CD8-positive, alpha-beta memory T cell (primary cell): ENCODE measurements around the gene RAB40A. TPM values are rescaled to one million over a fixed set of nuclear protein-coding genes. Genes with fewer than 3 reads are reported as not detected.

Experiments used
- CTCF ChIA-PET: fragments of 350-600 bp; sonication (Branson Sonifier 250); formaldehyde crosslinking; loops from one replicate; lab custom pipeline; 2021; ENCODE audit warnings: antibody characterized with exemption; lab: Charles Lee
- POLR2A ChIA-PET: fragments of 350-600 bp; sonication (Branson Sonifier 250); formaldehyde crosslinking; loops from one replicate; lab custom pipeline; 2021; ENCODE audit warnings: antibody characterized with exemption; lab: Charles Lee
- DNase-seq, 5 donors: peaks; one replicate each; pipeline versions ENCODE4 v3.0.0 to v3.0.0-alpha.2; 2020 to 2022; ENCODE audit warnings: mixed read lengths in 1 of 5
- H3K27ac ChIP-seq: one replicate; pipeline ENCODE4 v1.7.0; 2013; ENCODE audit warnings: low read depth, mild to moderate bottlenecking, low read length, moderate library complexity
- H3K27me3 ChIP-seq: 2 replicates; pipeline ENCODE4 v1.7.0; 2013; ENCODE audit warnings: low read length, mild to moderate bottlenecking; ENCODE audit not compliant: insufficient read depth, poor library complexity, severe bottlenecking
- H3K36me3 ChIP-seq: 2 replicates; pipeline ENCODE4 v1.7.0; 2013; ENCODE audit warnings: mild to moderate bottlenecking, low read length, moderate library complexity; ENCODE audit not compliant: insufficient read depth
- H3K4me1 ChIP-seq: 2 replicates; pipeline ENCODE4 v1.7.0; 2013; ENCODE audit warnings: mild to moderate bottlenecking, low read length, moderate library complexity; ENCODE audit not compliant: insufficient read depth
- H3K4me3 ChIP-seq: 2 replicates; pipeline ENCODE4 v1.7.0; 2013; ENCODE audit warnings: mild to moderate bottlenecking, low read length
- H3K9me3 ChIP-seq: 2 replicates; pipeline ENCODE4 v1.7.0; 2013; ENCODE audit warnings: mild to moderate bottlenecking, low read length
- H3K27ac Mint-ChIP-seq, 8 donors: one replicate each; pipeline ENCODE4 v1.8.0; 2020 to 2021; ENCODE audit warnings: mixed read lengths in 8 of 8, mild to moderate bottlenecking in 6 of 8, inconsistent platforms in 3 of 8, moderate library complexity in 3 of 8
- H3K27me3 Mint-ChIP-seq, 2 donors: one replicate each; pipeline ENCODE4 v1.8.0; 2020 to 2021; ENCODE audit warnings: mixed read lengths in 2 of 2, mild to moderate bottlenecking in 1 of 2, moderate library complexity in 1 of 2
- H3K36me3 Mint-ChIP-seq, 3 donors: one replicate each; pipeline ENCODE4 v1.8.0; 2020 to 2021; ENCODE audit warnings: mixed read lengths in 3 of 3, inconsistent platforms in 1 of 3, mild to moderate bottlenecking in 1 of 3
- H3K4me1 Mint-ChIP-seq, 3 donors: one replicate each; pipeline ENCODE4 v1.8.0; 2020 to 2021; ENCODE audit warnings: mixed read lengths in 3 of 3, inconsistent platforms in 1 of 3, mild to moderate bottlenecking in 1 of 3
- H3K4me3 Mint-ChIP-seq, 7 donors: one replicate each; pipeline ENCODE4 v1.8.0; 2020 to 2021; ENCODE audit warnings: mixed read lengths in 7 of 7, mild to moderate bottlenecking in 6 of 7, moderate library complexity in 4 of 7, inconsistent platforms in 2 of 7
- H3K9me3 Mint-ChIP-seq, 5 donors: one replicate each; pipeline ENCODE4 v1.8.0; 2020 to 2022; ENCODE audit warnings: mixed read lengths in 5 of 5, mild to moderate bottlenecking in 3 of 5, moderate library complexity in 2 of 5, inconsistent platforms in 1 of 5
- polyA plus RNA-seq: library from polyadenylated mRNA; unstranded; fragments of 300-500 nt; fragmentation: Illumina TruSeq; gene quantifications from one replicate; pipeline ENCODE4 v1.2.3, GENCODE V29; 2021
- total RNA-seq, 2 experiments: library from RNA; stranded (reverse); gene quantifications; one replicate each; pipeline ENCODE4 v1.2.3, GENCODE V29; 2021

RAB40A gene
- total and polyA plus RNA-seq, 3 experiments from 2014 or later: 0.13 TPM; not detected in 2

DNA sequence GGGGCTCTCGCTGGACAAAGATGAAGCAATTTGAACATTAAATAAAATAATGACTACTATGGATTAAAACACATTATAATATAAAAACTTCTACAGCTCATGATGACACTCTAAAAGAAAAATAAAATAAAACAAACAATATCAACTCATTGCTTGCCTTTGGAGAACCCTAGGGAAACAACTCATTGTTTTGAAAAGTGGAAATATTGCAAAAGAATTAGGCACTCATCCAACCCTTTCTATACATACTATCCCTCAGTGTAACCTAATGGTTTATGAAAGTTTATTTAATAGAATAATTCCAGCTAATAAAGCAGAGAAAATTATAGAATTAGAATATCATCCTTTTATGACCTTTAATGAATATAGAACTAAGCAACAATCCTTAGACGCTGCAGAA lies 718 bp downstream of the RAB40A start:
- Histone ChIP-seq H3K9me3 (no peaks in the 10 kb centered on the region), H3K27me3 (no peaks in the 10 kb centered on the region), H3K4me3 (no peak overlapping the region), H3K27ac (no peak overlapping the region), H3K36me3 (no peaks in the 10 kb centered on the region), H3K4me1 (no peaks in the 10 kb centered on the region)
- ChIA-PET POLR2A (no interaction called here), CTCF (no interaction called here)
- H3K27ac Mint-ChIP-seq: no peak overlapping the region
- H3K36me3 Mint-ChIP-seq: no peaks in the 10 kb centered on the region
- H3K9me3 Mint-ChIP-seq: no peaks in the 10 kb centered on the region
- peaks cover 4 to 11% of the 10 kb centered on the region in 2 donors for H3K27me3 Mint-ChIP-seq
- DNase-seq: no peak
- no peak overlapping the region for H3K4me3 Mint-ChIP-seq
- no peaks in the 10 kb centered on the region for H3K4me1 Mint-ChIP-seq

DNA sequence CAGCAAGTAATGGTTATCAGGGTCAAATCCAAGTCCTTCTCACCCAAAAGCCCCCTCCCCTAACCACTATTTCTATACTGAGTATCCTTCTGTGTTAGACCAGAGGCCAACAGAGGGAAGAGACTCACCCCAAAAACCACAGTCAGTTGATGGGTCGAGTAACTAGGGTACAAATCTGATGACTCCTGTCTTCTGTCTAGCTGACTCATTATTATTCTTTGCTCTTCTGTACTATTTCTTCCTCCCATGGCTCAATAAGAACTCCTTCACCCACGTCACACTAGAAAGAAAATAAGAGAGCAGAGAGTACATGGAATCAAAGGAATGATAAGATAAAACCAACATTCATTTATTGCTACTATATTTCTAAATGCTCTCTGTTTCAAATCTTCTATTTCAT lies 2.0 kb downstream of the RAB40A start:
- no peaks in the 10 kb centered on the region for H3K27me3 ChIP-seq
- peaks cover 4 to 13% of the 10 kb centered on the region in 2 donors for H3K27me3 Mint-ChIP-seq
- no peaks in the 10 kb centered on the region for H3K36me3 ChIP-seq
- H3K27ac Mint-ChIP-seq: no peak overlapping the region
- H3K4me3 Mint-ChIP-seq: no peak overlapping the region
- H3K27ac ChIP-seq: no peak overlapping the region
- H3K9me3 Mint-ChIP-seq: no peaks in the 10 kb centered on the region
- no peaks in the 10 kb centered on the region for H3K4me1 Mint-ChIP-seq
- no peaks in the 10 kb centered on the region for H3K36me3 Mint-ChIP-seq
- H3K4me1 ChIP-seq: no peaks in the 10 kb centered on the region
- ChIA-PET POLR2A (no interaction called here), CTCF (interaction anchor here (0.5 kb wide), 1 partner anchor 27 kb away, joined by 3 read pairs; no protein-coding TSS in a partner anchor)
- DNase-seq: no peak
- no peak overlapping the region for H3K4me3 ChIP-seq
- H3K9me3 ChIP-seq: no peaks in the 10 kb centered on the region

DNA sequence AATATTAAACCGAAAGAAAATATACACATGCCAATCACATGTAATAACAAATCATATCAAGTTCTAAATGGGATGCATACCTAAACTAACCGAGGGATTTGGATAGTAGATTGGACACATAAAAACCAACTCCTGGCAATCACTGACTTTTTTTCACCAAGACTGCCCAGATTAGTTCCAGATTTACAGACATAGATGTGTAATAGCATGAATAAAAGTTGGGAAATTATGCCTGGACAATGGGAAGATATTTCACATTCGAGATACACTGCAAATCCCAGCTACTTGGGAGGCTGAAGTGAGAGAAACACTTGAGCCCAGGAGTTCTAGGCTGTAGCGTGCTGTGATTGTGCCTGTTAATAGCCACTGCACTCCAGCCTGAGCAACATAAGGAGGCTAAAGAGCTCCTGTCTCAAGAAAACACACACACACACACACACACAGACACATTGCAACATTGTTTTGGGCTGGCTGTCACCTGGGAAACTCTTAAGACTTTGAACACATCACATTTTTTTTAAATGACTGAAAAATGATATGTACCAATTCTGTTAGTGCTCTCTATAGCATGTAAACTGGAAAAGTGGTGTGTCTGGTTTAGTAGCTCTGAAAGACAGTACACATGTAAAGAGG lies 5.7 kb downstream of the RAB40A start:
- ChIA-PET POLR2A (no interaction called here), CTCF (no interaction called here)
- Mint-ChIP-seq H3K9me3 (no peaks in the 10 kb centered on the region), H3K27ac (no peak overlapping the region), H3K4me1 (no peaks in the 10 kb centered on the region), H3K27me3 (peaks cover 9 to 16% of the 10 kb centered on the region in 2 donors), H3K36me3 (no peaks in the 10 kb centered on the region), H3K4me3 (no peak overlapping the region)
- H3K9me3 ChIP-seq: no peaks in the 10 kb centered on the region
- H3K36me3 ChIP-seq: no peaks in the 10 kb centered on the region
- H3K4me3 ChIP-seq: no peak overlapping the region
- H3K27me3 ChIP-seq: no peaks in the 10 kb centered on the region
- H3K4me1 ChIP-seq: no peaks in the 10 kb centered on the region
- no peak overlapping the region for H3K27ac ChIP-seq
- DNase-seq: no peak

DNA sequence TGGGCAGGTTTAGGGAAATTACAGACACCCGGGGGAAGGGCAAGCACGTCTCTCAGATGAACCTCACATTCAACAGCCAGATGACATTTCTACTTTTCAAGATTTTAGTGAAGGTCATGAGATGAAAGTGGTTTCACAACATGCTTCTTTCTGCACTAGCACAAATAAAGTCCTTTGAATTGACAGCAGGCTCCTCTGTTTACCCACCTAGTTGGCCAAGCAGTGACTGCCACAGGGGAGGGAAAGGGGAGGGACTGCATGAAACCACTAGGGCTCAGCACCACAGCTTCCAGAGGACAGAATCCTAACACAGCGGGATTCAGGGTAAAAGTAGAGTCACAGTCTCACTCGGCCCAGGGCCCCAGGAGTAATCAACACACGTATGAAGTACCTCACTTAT lies 6.2 kb downstream of the RAB40A start:
- H3K36me3 Mint-ChIP-seq: no peaks in the 10 kb centered on the region
- no peaks in the 10 kb centered on the region for H3K9me3 Mint-ChIP-seq
- no peaks in the 10 kb centered on the region for H3K36me3 ChIP-seq
- H3K4me1 ChIP-seq: no peaks in the 10 kb centered on the region
- H3K27ac ChIP-seq: no peak overlapping the region
- ChIA-PET CTCF (no interaction called here), POLR2A (no interaction called here)
- no peaks in the 10 kb centered on the region for H3K4me1 Mint-ChIP-seq
- peaks cover 9 to 16% of the 10 kb centered on the region in 2 donors for H3K27me3 Mint-ChIP-seq
- H3K9me3 ChIP-seq: no peaks in the 10 kb centered on the region
- DNase-seq: no peak
- no peak overlapping the region for H3K4me3 Mint-ChIP-seq
- no peak overlapping the region for H3K4me3 ChIP-seq
- no peaks in the 10 kb centered on the region for H3K27me3 ChIP-seq
- H3K27ac Mint-ChIP-seq: no peak overlapping the region

DNA sequence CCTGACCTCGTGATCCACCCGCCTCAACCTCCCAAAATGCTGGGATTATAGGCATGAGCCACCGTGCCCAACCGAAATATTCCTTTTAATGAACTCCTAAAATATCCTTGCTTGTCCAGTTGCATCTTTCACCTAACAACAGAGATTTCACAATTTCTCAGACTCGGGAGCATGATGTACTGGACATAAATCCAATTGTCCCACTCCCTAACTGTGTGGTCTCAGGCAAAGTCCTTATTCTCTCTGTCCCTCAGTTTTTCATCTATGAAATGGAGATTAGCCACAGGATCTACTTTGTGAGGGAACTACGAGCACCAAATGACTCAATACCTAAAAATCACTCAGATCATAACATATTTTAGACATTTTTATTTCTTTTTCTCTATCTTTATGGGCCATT lies 9.3 kb downstream of the RAB40A start:
- Histone ChIP-seq H3K4me1 (no peaks in the 10 kb centered on the region), H3K27me3 (no peaks in the 10 kb centered on the region), H3K4me3 (no peak overlapping the region), H3K9me3 (no peaks in the 10 kb centered on the region), H3K36me3 (no peaks in the 10 kb centered on the region), H3K27ac (no peak overlapping the region)
- Mint-ChIP-seq H3K36me3 (no peaks in the 10 kb centered on the region), H3K27me3 (peaks cover 5 to 11% of the 10 kb centered on the region in 2 donors), H3K4me1 (no peaks in the 10 kb centered on the region), H3K27ac (no peak overlapping the region), H3K9me3 (no peaks in the 10 kb centered on the region), H3K4me3 (no peak overlapping the region)
- no peak for DNase-seq
- ChIA-PET CTCF (no interaction called here), POLR2A (no interaction called here)

DNA sequence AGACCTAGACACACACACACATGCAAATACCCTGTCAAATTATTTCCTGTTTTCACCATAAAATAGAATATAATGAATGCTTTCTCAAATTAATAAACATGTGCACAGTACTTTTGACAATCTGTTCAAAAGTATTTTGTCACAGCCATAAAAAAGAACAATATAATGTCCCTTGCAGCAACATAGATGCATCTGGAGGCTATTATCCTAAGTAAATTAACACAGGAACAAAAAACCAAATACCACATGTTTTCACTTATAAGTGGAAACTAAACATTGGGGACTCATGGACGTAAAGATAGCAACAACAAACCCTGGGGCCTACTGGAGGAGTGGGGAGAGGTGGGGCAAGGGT lies 15.5 kb downstream of the RAB40A start:
- Histone ChIP-seq H3K27ac (no peak overlapping the region), H3K9me3 (no peaks in the 10 kb centered on the region), H3K4me3 (no peak overlapping the region), H3K4me1 (no peaks in the 10 kb centered on the region), H3K36me3 (no peaks in the 10 kb centered on the region), H3K27me3 (no peaks in the 10 kb centered on the region)
- Mint-ChIP-seq H3K27ac (no peak overlapping the region), H3K36me3 (no peaks in the 10 kb centered on the region), H3K27me3 (peaks cover 0 to 2% of the 10 kb centered on the region in 2 donors), H3K4me3 (no peak overlapping the region), H3K4me1 (no peaks in the 10 kb centered on the region), H3K9me3 (no peaks in the 10 kb centered on the region)
- ChIA-PET CTCF (no interaction called here), POLR2A (no interaction called here)
- no peak for DNase-seq

DNA sequence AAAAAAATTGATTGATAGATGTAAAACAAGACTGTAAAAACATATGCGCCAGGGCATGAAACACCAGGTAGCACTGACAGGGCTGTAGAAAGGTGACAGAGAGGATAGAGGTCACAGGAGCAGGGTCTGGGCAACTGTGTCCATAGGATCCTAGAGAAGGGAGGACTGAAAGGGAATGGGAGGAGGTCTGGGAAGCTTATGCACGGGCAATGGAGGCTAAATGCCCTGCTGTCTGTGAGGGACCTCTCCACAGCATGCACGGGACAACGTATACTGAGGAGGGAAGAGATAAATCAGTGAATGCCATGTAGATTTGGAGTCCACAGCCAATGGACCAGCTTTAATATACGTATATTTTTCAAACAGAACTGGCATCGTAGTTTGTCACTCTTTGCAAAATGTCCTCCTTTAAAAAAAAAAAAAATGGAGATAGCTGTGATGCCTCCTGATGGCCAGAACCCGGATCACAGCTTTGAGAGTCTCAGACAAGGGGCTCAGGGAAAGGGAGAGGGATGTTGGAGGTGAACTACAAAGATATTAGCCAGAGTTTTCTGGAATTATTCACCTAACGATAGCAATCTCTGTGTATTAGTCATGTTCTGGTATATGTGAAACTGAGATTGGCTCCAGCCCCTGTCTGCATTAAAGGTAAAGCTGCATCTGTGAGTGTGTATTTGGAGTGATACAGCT lies 16.0 kb downstream of the RAB40A start:
- Histone ChIP-seq H3K4me1 (no peaks in the 10 kb centered on the region), H3K9me3 (no peaks in the 10 kb centered on the region), H3K27ac (no peak overlapping the region), H3K27me3 (no peaks in the 10 kb centered on the region), H3K36me3 (no peaks in the 10 kb centered on the region), H3K4me3 (no peak overlapping the region)
- H3K27me3 Mint-ChIP-seq: peaks cover 0 to 1% of the 10 kb centered on the region in 2 donors
- H3K27ac Mint-ChIP-seq: peak overlapping the region in 1 of 8 donors; percentile 88
- no peaks in the 10 kb centered on the region for H3K9me3 Mint-ChIP-seq
- ChIA-PET POLR2A (no interaction called here), CTCF (no interaction called here)
- no peaks in the 10 kb centered on the region for H3K4me1 Mint-ChIP-seq
- H3K4me3 Mint-ChIP-seq: no peak overlapping the region
- H3K36me3 Mint-ChIP-seq: no peaks in the 10 kb centered on the region
- no peak for DNase-seq

DNA sequence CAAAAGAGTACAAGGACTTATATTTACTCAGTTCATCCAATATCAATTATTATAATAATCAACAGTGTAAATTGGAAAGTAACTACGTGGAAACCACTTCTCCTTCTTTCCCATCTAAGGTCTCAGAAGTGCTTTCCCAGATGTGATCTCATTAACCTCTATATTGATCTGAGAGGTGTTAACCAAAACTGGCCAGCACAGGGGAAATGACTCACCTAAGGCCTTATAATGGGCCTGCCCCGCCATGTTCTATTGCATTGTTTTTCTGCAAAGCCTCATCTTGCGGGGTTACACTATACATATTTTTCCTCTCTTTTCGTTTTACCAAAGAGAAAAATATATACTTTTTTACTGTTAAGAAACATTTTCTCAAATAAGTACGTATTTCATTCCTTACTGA lies 20.5 kb downstream of the RAB40A start:
- Histone ChIP-seq H3K4me1 (no peaks in the 10 kb centered on the region), H3K36me3 (no peaks in the 10 kb centered on the region), H3K4me3 (no peak overlapping the region), H3K27ac (no peak overlapping the region), H3K9me3 (no peaks in the 10 kb centered on the region), H3K27me3 (no peaks in the 10 kb centered on the region)
- DNase-seq: no peak
- H3K9me3 Mint-ChIP-seq: no peaks in the 10 kb centered on the region
- H3K4me1 Mint-ChIP-seq: no peaks in the 10 kb centered on the region
- no peak overlapping the region for H3K4me3 Mint-ChIP-seq
- no peak overlapping the region for H3K27ac Mint-ChIP-seq
- CTCF ChIA-PET: no interaction called here
- H3K36me3 Mint-ChIP-seq: no peaks in the 10 kb centered on the region
- POLR2A ChIA-PET: no interaction called here
- peaks cover 5 to 8% of the 10 kb centered on the region in 2 donors for H3K27me3 Mint-ChIP-seq
